ENCODE data around the gene NCR2. TPM values are rescaled to one million over a fixed set of nuclear protein-coding genes. Genes with fewer than 3 reads are reported as not detected.

The NCR2 gene
- total RNA-seq, 1 donor from 2014 or later = not detected

GRCh38 chr6:41371461-41371991 is 36.1 kb downstream of the NCR2 start:
- peak overlapping the region in 1 of 3 donors; percentile 50 for H3K9ac ChIP-seq (ENCODE audit: low read depth in 1 of 3, low read length in 3 of 3)
- no peaks in the 10 kb centered on the region for H3K9me3 ChIP-seq (ENCODE audit: control insufficient read depth in 3 of 3, low read length in 3 of 3)
- H3K36me3 ChIP-seq (ENCODE audit: control insufficient read depth in 3 of 3, insufficient read depth in 3 of 3, low read length in 3 of 3) = no peaks in the 10 kb centered on the region
- H3K4me3 ChIP-seq (ENCODE audit: low read length in 3 of 3) = peak overlapping the region; percentile 45 to 59 (median 49)
- H3K4me1 ChIP-seq (ENCODE audit: control insufficient read depth in 3 of 3, insufficient read depth in 3 of 3, low read length in 3 of 3) = peaks cover 40 to 43% (median 41%) of the 10 kb centered on the region in 3 donors
- peaks cover 68 to 85% (median 77%) of the 10 kb centered on the region in 3 donors for H3K27me3 ChIP-seq (ENCODE audit: control insufficient read depth in 3 of 3, insufficient read depth in 3 of 3, low read length in 3 of 3)
- H3K27ac ChIP-seq (ENCODE audit: low read depth, low read length) = no peak overlapping the region

GRCh38 chr6:41371992-41372831 is 36.8 kb downstream of the NCR2 start:
- Histone ChIP-seq H3K4me3 (ENCODE audit: low read length in 3 of 3) (peak overlapping the region; percentile 45 to 59 (median 49)), H3K4me1 (ENCODE audit: control insufficient read depth in 3 of 3, insufficient read depth in 3 of 3, low read length in 3 of 3) (peaks cover 40 to 43% (median 41%) of the 10 kb centered on the region in 3 donors)

GRCh38 chr6:41372832-41373626 is 37.6 kb downstream of the NCR2 start:
- H3K36me3 ChIP-seq (ENCODE audit: control insufficient read depth in 3 of 3, insufficient read depth in 3 of 3, low read length in 3 of 3) = no peaks in the 10 kb centered on the region

More at GRCh38 chr6:41371992-41372831, 36.8 kb downstream of the NCR2 start:
- H3K9ac ChIP-seq (ENCODE audit: low read depth in 1 of 3, low read length in 3 of 3) = no peak overlapping the region
- H3K36me3 ChIP-seq (ENCODE audit: control insufficient read depth in 3 of 3, insufficient read depth in 3 of 3, low read length in 3 of 3) = no peaks in the 10 kb centered on the region
- peaks cover 75 to 86% (median 84%) of the 10 kb centered on the region in 3 donors for H3K27me3 ChIP-seq (ENCODE audit: control insufficient read depth in 3 of 3, insufficient read depth in 3 of 3, low read length in 3 of 3)
- H3K27ac ChIP-seq (ENCODE audit: low read depth, low read length) = no peak overlapping the region
- no peaks in the 10 kb centered on the region for H3K9me3 ChIP-seq (ENCODE audit: control insufficient read depth in 3 of 3, low read length in 3 of 3)

GRCh38 chr6:41373627-41373918 is 38.2 kb downstream of the NCR2 start:
- H3K9ac ChIP-seq (ENCODE audit: low read depth in 1 of 3, low read length in 3 of 3) = no peak overlapping the region
- no peaks in the 10 kb centered on the region for H3K36me3 ChIP-seq (ENCODE audit: control insufficient read depth in 3 of 3, insufficient read depth in 3 of 3, low read length in 3 of 3)
- H3K9me3 ChIP-seq (ENCODE audit: control insufficient read depth in 3 of 3, low read length in 3 of 3) = no peaks in the 10 kb centered on the region
- H3K27ac ChIP-seq (ENCODE audit: low read depth, low read length) = no peak overlapping the region
- peak overlapping the region in 2 of 3 donors; percentile 4 to 14 for H3K4me3 ChIP-seq (ENCODE audit: low read length in 3 of 3)
- H3K27me3 ChIP-seq (ENCODE audit: control insufficient read depth in 3 of 3, insufficient read depth in 3 of 3, low read length in 3 of 3) = peaks cover 78 to 94% (median 80%) of the 10 kb centered on the region in 3 donors
- H3K4me1 ChIP-seq (ENCODE audit: control insufficient read depth in 3 of 3, insufficient read depth in 3 of 3, low read length in 3 of 3) = peaks cover 40 to 43% (median 41%) of the 10 kb centered on the region in 3 donors

More at GRCh38 chr6:41372832-41373626, 37.6 kb downstream of the NCR2 start:
- H3K9ac ChIP-seq (ENCODE audit: low read depth in 1 of 3, low read length in 3 of 3) = no peak overlapping the region
- H3K4me1 ChIP-seq (ENCODE audit: control insufficient read depth in 3 of 3, insufficient read depth in 3 of 3, low read length in 3 of 3) = peaks cover 40 to 43% (median 41%) of the 10 kb centered on the region in 3 donors
- peaks cover 78 to 89% (median 81%) of the 10 kb centered on the region in 3 donors for H3K27me3 ChIP-seq (ENCODE audit: control insufficient read depth in 3 of 3, insufficient read depth in 3 of 3, low read length in 3 of 3)
- H3K27ac ChIP-seq (ENCODE audit: low read depth, low read length) = no peak overlapping the region
- peak overlapping the region; percentile 14 to 49 (median 45) for H3K4me3 ChIP-seq (ENCODE audit: low read length in 3 of 3)
- no peaks in the 10 kb centered on the region for H3K9me3 ChIP-seq (ENCODE audit: control insufficient read depth in 3 of 3, low read length in 3 of 3)

- H3K27ac ChIP-seq (ENCODE audit: low read depth, low read length) = no peak overlapping the region
- peaks cover 39 to 41% (median 39%) of the 10 kb centered on the region in 3 donors for H3K4me1 ChIP-seq (ENCODE audit: control insufficient read depth in 3 of 3, insufficient read depth in 3 of 3, low read length in 3 of 3)
- no peak overlapping the region for H3K9ac ChIP-seq (ENCODE audit: low read depth in 1 of 3, low read length in 3 of 3)
- H3K9me3 ChIP-seq (ENCODE audit: control insufficient read depth in 3 of 3, low read length in 3 of 3) = no peaks in the 10 kb centered on the region
- peak overlapping the region; percentile 14 to 36 (median 29) for H3K4me3 ChIP-seq (ENCODE audit: low read length in 3 of 3)
- H3K27me3 ChIP-seq (ENCODE audit: control insufficient read depth in 3 of 3, insufficient read depth in 3 of 3, low read length in 3 of 3) = peaks cover 77 to 95% (median 82%) of the 10 kb centered on the region in 3 donors
- no peaks in the 10 kb centered on the region for H3K36me3 ChIP-seq (ENCODE audit: control insufficient read depth in 3 of 3, insufficient read depth in 3 of 3, low read length in 3 of 3)
Measured at GRCh38 chr6:41373919-41374617, 38.7 kb downstream of the NCR2 start.

- H3K4me3 ChIP-seq (ENCODE audit: low read length in 3 of 3) = peak overlapping the region; percentile 22 to 60 (median 48)
- no peaks in the 10 kb centered on the region for H3K9me3 ChIP-seq (ENCODE audit: control insufficient read depth in 3 of 3, low read length in 3 of 3)
- peaks cover 36 to 39% (median 37%) of the 10 kb centered on the region in 3 donors for H3K4me1 ChIP-seq (ENCODE audit: control insufficient read depth in 3 of 3, insufficient read depth in 3 of 3, low read length in 3 of 3)
- no peak overlapping the region for H3K27ac ChIP-seq (ENCODE audit: low read depth, low read length)
- H3K27me3 ChIP-seq (ENCODE audit: control insufficient read depth in 3 of 3, insufficient read depth in 3 of 3, low read length in 3 of 3) = peaks cover 75 to 87% (median 76%) of the 10 kb centered on the region in 3 donors
- H3K9ac ChIP-seq (ENCODE audit: low read depth in 1 of 3, low read length in 3 of 3) = peak overlapping the region in 1 of 3 donors; percentile 57
- no peaks in the 10 kb centered on the region for H3K36me3 ChIP-seq (ENCODE audit: control insufficient read depth in 3 of 3, insufficient read depth in 3 of 3, low read length in 3 of 3)
Measured at GRCh38 chr6:41374618-41375590, 39.5 kb downstream of the NCR2 start.

- Histone ChIP-seq H3K27me3 (ENCODE audit: control insufficient read depth in 3 of 3, insufficient read depth in 3 of 3, low read length in 3 of 3) (peaks cover 68 to 79% (median 70%) of the 10 kb centered on the region in 3 donors), H3K27ac (ENCODE audit: low read depth, low read length) (no peak overlapping the region), H3K9ac (ENCODE audit: low read depth in 1 of 3, low read length in 3 of 3) (no peak overlapping the region), H3K4me3 (ENCODE audit: low read length in 3 of 3) (peak overlapping the region in 2 of 3 donors; percentile 48 to 60), H3K9me3 (ENCODE audit: control insufficient read depth in 3 of 3, low read length in 3 of 3) (no peaks in the 10 kb centered on the region), H3K4me1 (ENCODE audit: control insufficient read depth in 3 of 3, insufficient read depth in 3 of 3, low read length in 3 of 3) (peaks cover 35 to 39% (median 37%) of the 10 kb centered on the region in 3 donors), H3K36me3 (ENCODE audit: control insufficient read depth in 3 of 3, insufficient read depth in 3 of 3, low read length in 3 of 3) (no peaks in the 10 kb centered on the region)
Measured at GRCh38 chr6:41375598-41376151, 40.3 kb downstream of the NCR2 start.

GRCh38 chr6:41376176-41376575 is 40.8 kb downstream of the NCR2 start:
- no peak overlapping the region for H3K9ac ChIP-seq (ENCODE audit: low read depth in 1 of 3, low read length in 3 of 3)
- H3K36me3 ChIP-seq (ENCODE audit: control insufficient read depth in 3 of 3, insufficient read depth in 3 of 3, low read length in 3 of 3) = no peaks in the 10 kb centered on the region
- H3K4me3 ChIP-seq (ENCODE audit: low read length in 3 of 3) = no peak overlapping the region
- peaks cover 32 to 37% (median 37%) of the 10 kb centered on the region in 3 donors for H3K4me1 ChIP-seq (ENCODE audit: control insufficient read depth in 3 of 3, insufficient read depth in 3 of 3, low read length in 3 of 3)
- no peak overlapping the region for H3K27ac ChIP-seq (ENCODE audit: low read depth, low read length)
- H3K9me3 ChIP-seq (ENCODE audit: control insufficient read depth in 3 of 3, low read length in 3 of 3) = no peaks in the 10 kb centered on the region
- H3K27me3 ChIP-seq (ENCODE audit: control insufficient read depth in 3 of 3, insufficient read depth in 3 of 3, low read length in 3 of 3) = peaks cover 63 to 74% (median 66%) of the 10 kb centered on the region in 3 donors

Data from skeletal muscle tissue (tissue), 4 donors.